ENCODE data around the gene HEMK1.

HEMK1 gene

GRCh38 chr3:50630394-50630793, 61.1 kb downstream of the HEMK1 start:
- H3K4me1 ChIP-seq (ENCODE audit: control insufficient read depth, insufficient read depth, low read length, poor library complexity, severe bottlenecking), result peaks cover 12% of the 10 kb centered on the region
- H3K9me3 ChIP-seq (ENCODE audit: control insufficient read depth, low read length), result no peaks in the 10 kb centered on the region
- H3K27ac ChIP-seq (ENCODE audit: low read depth, low read length, severe bottlenecking), result no peak overlapping the region
- no peaks in the 10 kb centered on the region for H3K36me3 ChIP-seq (ENCODE audit: control insufficient read depth, insufficient read depth, low read length)
- H3K4me3 ChIP-seq (ENCODE audit: extremely low read depth, insufficient read depth, low read length, poor library complexity, severe bottlenecking), result no peak overlapping the region
- WGBS, 2 experiments (ENCODE audit: insufficient coverage in 2 of 2), result 91 to 97% methylated on average over 4 to 5 of the region's 6 CpGs

- Histone ChIP-seq H3K9me3 (ENCODE audit: control insufficient read depth, low read length) (no peaks in the 10 kb centered on the region), H3K36me3 (ENCODE audit: control insufficient read depth, insufficient read depth, low read length) (no peaks in the 10 kb centered on the region), H3K4me3 (ENCODE audit: extremely low read depth, insufficient read depth, low read length, poor library complexity, severe bottlenecking) (no peak overlapping the region), H3K4me1 (ENCODE audit: control insufficient read depth, insufficient read depth, low read length, poor library complexity, severe bottlenecking) (peaks cover 10% of the 10 kb centered on the region), H3K27ac (ENCODE audit: low read depth, low read length, severe bottlenecking) (no peak overlapping the region)
- 90 to 100% methylated on average over 5 to 6 of the region's 7 CpGs for WGBS, 2 experiments (ENCODE audit: insufficient coverage in 2 of 2)
Observed at GRCh38 chr3:50630877-50631276, 61.6 kb downstream of the HEMK1 start.

- H3K27ac ChIP-seq (ENCODE audit: low read depth, low read length, severe bottlenecking), result no peak overlapping the region
- no peak overlapping the region for H3K4me3 ChIP-seq (ENCODE audit: extremely low read depth, insufficient read depth, low read length, poor library complexity, severe bottlenecking)
- no peaks in the 10 kb centered on the region for H3K9me3 ChIP-seq (ENCODE audit: control insufficient read depth, low read length)
- H3K36me3 ChIP-seq (ENCODE audit: control insufficient read depth, insufficient read depth, low read length), result no peaks in the 10 kb centered on the region
- H3K4me1 ChIP-seq (ENCODE audit: control insufficient read depth, insufficient read depth, low read length, poor library complexity, severe bottlenecking), result peaks cover 7% of the 10 kb centered on the region
- 90 to 92% methylated on average over 5 of the region's 5 CpGs for WGBS, 2 experiments (ENCODE audit: insufficient coverage in 2 of 2)
Observed at GRCh38 chr3:50632450-50632849, 63.1 kb downstream of the HEMK1 start.

GRCh38 chr3:50633230-50633790, 64.0 kb downstream of the HEMK1 start:
- WGBS, 2 experiments (ENCODE audit: insufficient coverage in 2 of 2), result 83 to 96% methylated on average over 4 to 5 of the region's 5 CpGs
- Histone ChIP-seq H3K27ac (ENCODE audit: low read depth, low read length, severe bottlenecking) (no peak overlapping the region), H3K4me1 (ENCODE audit: control insufficient read depth, insufficient read depth, low read length, poor library complexity, severe bottlenecking) (no peaks in the 10 kb centered on the region), H3K9me3 (ENCODE audit: control insufficient read depth, low read length) (no peaks in the 10 kb centered on the region), H3K4me3 (ENCODE audit: extremely low read depth, insufficient read depth, low read length, poor library complexity, severe bottlenecking) (no peak overlapping the region), H3K36me3 (ENCODE audit: control insufficient read depth, insufficient read depth, low read length) (no peaks in the 10 kb centered on the region)

GRCh38 chr3:50635066-50635465, 65.7 kb downstream of the HEMK1 start:
- Histone ChIP-seq H3K4me1 (ENCODE audit: control insufficient read depth, insufficient read depth, low read length, poor library complexity, severe bottlenecking) (no peaks in the 10 kb centered on the region), H3K9me3 (ENCODE audit: control insufficient read depth, low read length) (no peaks in the 10 kb centered on the region), H3K36me3 (ENCODE audit: control insufficient read depth, insufficient read depth, low read length) (no peaks in the 10 kb centered on the region), H3K4me3 (ENCODE audit: extremely low read depth, insufficient read depth, low read length, poor library complexity, severe bottlenecking) (no peak overlapping the region), H3K27ac (ENCODE audit: low read depth, low read length, severe bottlenecking) (no peak overlapping the region)

GRCh38 chr3:50637011-50637410, 67.7 kb downstream of the HEMK1 start:
- WGBS, 2 experiments (ENCODE audit: insufficient coverage in 2 of 2), result 38 to 100% methylated on average over 1 to 3 of the region's 4 CpGs
- Histone ChIP-seq H3K4me3 (ENCODE audit: extremely low read depth, insufficient read depth, low read length, poor library complexity, severe bottlenecking) (no peak overlapping the region), H3K36me3 (ENCODE audit: control insufficient read depth, insufficient read depth, low read length) (peaks cover 3% of the 10 kb centered on the region), H3K4me1 (ENCODE audit: control insufficient read depth, insufficient read depth, low read length, poor library complexity, severe bottlenecking) (no peaks in the 10 kb centered on the region), H3K27ac (ENCODE audit: low read depth, low read length, severe bottlenecking) (no peak overlapping the region), H3K9me3 (ENCODE audit: control insufficient read depth, low read length) (no peaks in the 10 kb centered on the region)

- Histone ChIP-seq H3K27ac (ENCODE audit: low read depth, low read length, severe bottlenecking) (no peak overlapping the region), H3K36me3 (ENCODE audit: control insufficient read depth, insufficient read depth, low read length) (peaks cover 8% of the 10 kb centered on the region), H3K4me3 (ENCODE audit: extremely low read depth, insufficient read depth, low read length, poor library complexity, severe bottlenecking) (no peak overlapping the region), H3K9me3 (ENCODE audit: control insufficient read depth, low read length) (no peaks in the 10 kb centered on the region), H3K4me1 (ENCODE audit: control insufficient read depth, insufficient read depth, low read length, poor library complexity, severe bottlenecking) (no peaks in the 10 kb centered on the region)
- WGBS, 2 experiments (ENCODE audit: insufficient coverage in 2 of 2), result 75 to 81% methylated on average over 3 of the region's 3 CpGs
Observed at GRCh38 chr3:50637945-50638344, 68.6 kb downstream of the HEMK1 start.

- peaks cover 8% of the 10 kb centered on the region for H3K36me3 ChIP-seq (ENCODE audit: control insufficient read depth, insufficient read depth, low read length)
- H3K9me3 ChIP-seq (ENCODE audit: control insufficient read depth, low read length), result no peaks in the 10 kb centered on the region
- H3K4me1 ChIP-seq (ENCODE audit: control insufficient read depth, insufficient read depth, low read length, poor library complexity, severe bottlenecking), result no peaks in the 10 kb centered on the region
- 80 to 86% methylated on average over 2 to 4 of the region's 6 CpGs for WGBS, 2 experiments (ENCODE audit: insufficient coverage in 2 of 2)
- no peak overlapping the region for H3K4me3 ChIP-seq (ENCODE audit: extremely low read depth, insufficient read depth, low read length, poor library complexity, severe bottlenecking)
- H3K27ac ChIP-seq (ENCODE audit: low read depth, low read length, severe bottlenecking), result no peak overlapping the region
Observed at GRCh38 chr3:50639055-50639494, 69.8 kb downstream of the HEMK1 start.

- Histone ChIP-seq H3K9me3 (ENCODE audit: control insufficient read depth, low read length) (no peaks in the 10 kb centered on the region), H3K36me3 (ENCODE audit: control insufficient read depth, insufficient read depth, low read length) (peaks cover 12% of the 10 kb centered on the region), H3K4me3 (ENCODE audit: extremely low read depth, insufficient read depth, low read length, poor library complexity, severe bottlenecking) (no peak overlapping the region), H3K27ac (ENCODE audit: low read depth, low read length, severe bottlenecking) (no peak overlapping the region), H3K4me1 (ENCODE audit: control insufficient read depth, insufficient read depth, low read length, poor library complexity, severe bottlenecking) (no peaks in the 10 kb centered on the region)
- WGBS, 2 experiments (ENCODE audit: insufficient coverage in 2 of 2), result no CpG with 5 or more reads among the region's 1 CpG
Observed at GRCh38 chr3:50642382-50642781, 73.1 kb downstream of the HEMK1 start.

GRCh38 chr3:50644561-50644960, 75.2 kb downstream of the HEMK1 start:
- Histone ChIP-seq H3K4me3 (ENCODE audit: extremely low read depth, insufficient read depth, low read length, poor library complexity, severe bottlenecking) (no peak overlapping the region), H3K9me3 (ENCODE audit: control insufficient read depth, low read length) (no peaks in the 10 kb centered on the region), H3K27ac (ENCODE audit: low read depth, low read length, severe bottlenecking) (no peak overlapping the region), H3K4me1 (ENCODE audit: control insufficient read depth, insufficient read depth, low read length, poor library complexity, severe bottlenecking) (peaks cover 4% of the 10 kb centered on the region), H3K36me3 (ENCODE audit: control insufficient read depth, insufficient read depth, low read length) (peaks cover 15% of the 10 kb centered on the region)
- 84 to 94% methylated on average over 7 of the region's 7 CpGs for WGBS, 2 experiments (ENCODE audit: insufficient coverage in 2 of 2)

GRCh38 chr3:50645378-50645777, 76.1 kb downstream of the HEMK1 start:
- H3K4me1 ChIP-seq (ENCODE audit: control insufficient read depth, insufficient read depth, low read length, poor library complexity, severe bottlenecking), result peaks cover 5% of the 10 kb centered on the region
- peaks cover 15% of the 10 kb centered on the region for H3K36me3 ChIP-seq (ENCODE audit: control insufficient read depth, insufficient read depth, low read length)
- H3K27ac ChIP-seq (ENCODE audit: low read depth, low read length, severe bottlenecking), result no peak overlapping the region
- 71 to 100% methylated on average over 1 of the region's 2 CpGs for WGBS, 2 experiments (ENCODE audit: insufficient coverage in 2 of 2)
- H3K9me3 ChIP-seq (ENCODE audit: control insufficient read depth, low read length), result no peaks in the 10 kb centered on the region
- no peak overlapping the region for H3K4me3 ChIP-seq (ENCODE audit: extremely low read depth, insufficient read depth, low read length, poor library complexity, severe bottlenecking)

Measured in mesodermal cell (in vitro differentiated cells).